Mesothelial cell of epicardium (in vitro differentiated cells): ENCODE results near the gene GATAD2B. TPM values are rescaled to one million over a fixed set of nuclear protein-coding genes. Genes with fewer than 3 reads are reported as not detected.
"Not testable (repeated sequence)": the region's sequence is repeated elsewhere in the genome, so short reads cannot be mapped to it uniquely, and the experiment has no call there.

Experiments
- DNase-seq, 2 experiments: peaks; one replicate each; pipeline ENCODE4 v3.0.0; 2021; ENCODE audit warnings: low spot score in 2 of 2; ENCODE audit not compliant: unreplicated experiment in 2 of 2
- H3K27ac Mint-ChIP-seq: 2 replicates; pipeline ENCODE4 v1.8.0; 2021; ENCODE audit warnings: mixed read lengths
- H3K27me3 Mint-ChIP-seq: 2 replicates; pipeline ENCODE4 v1.8.0; 2021; ENCODE audit warnings: low read depth, mixed read lengths
- H3K36me3 Mint-ChIP-seq: 2 replicates; pipeline ENCODE4 v1.8.0; 2021; ENCODE audit warnings: mixed read lengths
- H3K4me1 Mint-ChIP-seq: 2 replicates; pipeline ENCODE4 v1.8.0; 2021; ENCODE audit warnings: mixed read lengths
- H3K4me3 Mint-ChIP-seq: 2 replicates; pipeline ENCODE4 v1.8.0; 2021; ENCODE audit warnings: mild to moderate bottlenecking, moderate library complexity, mixed read lengths
- H3K9me3 Mint-ChIP-seq: 2 replicates; pipeline ENCODE4 v1.8.0; 2021; ENCODE audit warnings: mixed read lengths
- total RNA-seq: library from RNA; stranded (reverse); gene quantifications from 3 replicates; pipeline ENCODE4 v1.2.1, GENCODE V29; 2021
- TF ChIP-seq, protein P1 (sequence below): fragments of 200-600 bp; sonication (generic); IDR thresholded peaks from one replicate; pipeline ENCODE4 v1.5.0; 2021; ENCODE audit warnings: antibody characterized with exemption; ENCODE audit not compliant: unreplicated experiment

Gene GATAD2B
- total RNA-seq, 1 donor from 2014 or later = 77.3 TPM

DNA sequence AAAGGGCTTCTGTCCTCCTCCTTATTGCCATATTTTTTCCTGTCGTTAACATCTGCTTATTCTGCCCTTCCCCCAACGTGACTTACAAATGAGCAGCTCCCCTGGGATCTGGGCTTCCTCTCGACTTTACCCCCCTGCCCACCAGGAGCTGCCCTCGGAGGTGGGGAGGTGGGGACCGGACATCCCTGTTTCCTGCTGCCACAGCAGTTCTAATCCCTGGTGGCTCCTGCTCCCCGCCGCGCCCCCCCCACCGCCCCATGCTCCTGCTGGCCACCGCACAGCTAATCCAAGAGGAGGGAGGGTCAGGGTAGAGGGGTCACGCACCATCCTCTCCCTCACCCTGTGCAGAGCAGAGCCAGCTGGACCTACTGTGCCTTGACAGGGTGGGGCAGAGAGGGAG lies 152.0 kb downstream of the GATAD2B start:
- H3K4me3 Mint-ChIP-seq = no peak overlapping the region
- no peaks in the 10 kb centered on the region for H3K27me3 Mint-ChIP-seq
- no peak overlapping the region for H3K27ac Mint-ChIP-seq
- H3K36me3 Mint-ChIP-seq = peaks cover 22% of the 10 kb centered on the region
- no peaks in the 10 kb centered on the region for H3K9me3 Mint-ChIP-seq
- TF ChIP-seq, protein P1, sequence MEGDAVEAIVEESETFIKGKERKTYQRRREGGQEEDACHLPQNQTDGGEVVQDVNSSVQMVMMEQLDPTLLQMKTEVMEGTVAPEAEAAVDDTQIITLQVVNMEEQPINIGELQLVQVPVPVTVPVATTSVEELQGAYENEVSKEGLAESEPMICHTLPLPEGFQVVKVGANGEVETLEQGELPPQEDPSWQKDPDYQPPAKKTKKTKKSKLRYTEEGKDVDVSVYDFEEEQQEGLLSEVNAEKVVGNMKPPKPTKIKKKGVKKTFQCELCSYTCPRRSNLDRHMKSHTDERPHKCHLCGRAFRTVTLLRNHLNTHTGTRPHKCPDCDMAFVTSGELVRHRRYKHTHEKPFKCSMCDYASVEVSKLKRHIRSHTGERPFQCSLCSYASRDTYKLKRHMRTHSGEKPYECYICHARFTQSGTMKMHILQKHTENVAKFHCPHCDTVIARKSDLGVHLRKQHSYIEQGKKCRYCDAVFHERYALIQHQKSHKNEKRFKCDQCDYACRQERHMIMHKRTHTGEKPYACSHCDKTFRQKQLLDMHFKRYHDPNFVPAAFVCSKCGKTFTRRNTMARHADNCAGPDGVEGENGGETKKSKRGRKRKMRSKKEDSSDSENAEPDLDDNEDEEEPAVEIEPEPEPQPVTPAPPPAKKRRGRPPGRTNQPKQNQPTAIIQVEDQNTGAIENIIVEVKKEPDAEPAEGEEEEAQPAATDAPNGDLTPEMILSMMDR = no peak
- H3K4me1 Mint-ChIP-seq = peaks cover 8% of the 10 kb centered on the region
- DNase-seq = no peak

DNA sequence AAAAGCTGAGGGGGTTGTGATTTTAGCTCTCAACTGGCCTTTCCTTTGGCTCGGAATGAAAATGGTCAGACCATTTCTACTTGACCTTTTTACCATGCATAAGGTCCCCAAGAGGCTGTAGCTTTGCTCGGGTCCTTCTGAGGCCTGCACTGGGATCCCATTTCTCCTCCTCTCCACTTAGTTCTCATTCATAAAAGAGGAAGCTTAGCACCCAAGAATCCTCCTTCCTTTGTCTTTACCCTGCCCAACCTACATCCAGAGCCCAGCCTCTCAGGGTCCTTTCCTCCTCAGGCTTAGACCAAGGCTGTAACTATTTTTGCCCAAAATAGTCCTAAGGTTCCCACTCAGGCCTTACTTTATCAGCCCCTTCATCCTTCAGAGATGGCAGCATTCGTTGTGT lies 153.6 kb downstream of the GATAD2B start:
- H3K36me3 Mint-ChIP-seq = peaks cover 29% of the 10 kb centered on the region

DNA sequence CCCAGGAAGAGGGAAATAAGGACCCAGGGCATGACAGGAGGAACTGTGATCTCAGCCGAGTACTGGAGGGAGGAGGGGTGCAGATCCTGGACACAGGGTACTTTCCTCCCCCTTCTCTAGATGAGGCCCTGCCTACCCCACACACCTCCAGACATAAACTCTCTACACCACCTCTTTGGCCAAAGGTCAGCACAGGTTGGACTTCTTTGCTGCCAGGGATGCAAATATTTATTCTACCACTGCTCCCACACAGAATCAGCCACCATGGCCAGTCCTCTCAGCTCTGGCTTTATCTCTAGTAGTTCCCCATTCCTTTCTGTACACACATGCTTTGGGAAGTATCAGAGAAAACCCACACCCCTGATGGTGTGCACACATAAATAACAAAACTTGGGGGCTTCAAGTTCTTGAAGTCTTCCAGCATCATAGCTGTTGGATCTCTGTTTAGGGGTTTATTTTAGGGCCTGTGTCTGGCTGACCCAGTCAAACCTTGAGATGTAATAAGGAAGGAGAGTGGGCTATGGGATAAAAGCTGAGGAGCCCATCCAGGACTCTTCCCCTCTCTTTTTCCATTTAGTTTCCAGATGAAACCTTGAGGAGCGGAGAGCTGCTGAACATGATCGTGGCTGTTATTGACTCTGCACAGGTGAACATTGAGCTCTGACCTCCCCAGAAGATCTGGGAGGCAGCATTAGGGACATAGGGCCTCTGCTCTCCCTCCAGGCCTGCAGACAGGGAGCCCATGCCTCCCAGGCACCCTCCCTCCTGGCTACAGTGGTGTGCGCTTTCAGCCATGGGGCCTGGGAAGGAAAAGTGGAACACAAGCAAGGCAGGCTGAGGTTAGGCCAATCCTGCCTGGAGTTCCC lies 154.2 kb downstream of the GATAD2B start:
- no peak overlapping the region for H3K27ac Mint-ChIP-seq
- TF ChIP-seq, protein P1 = no peak
- no peak for DNase-seq
- H3K36me3 Mint-ChIP-seq = peaks cover 29% of the 10 kb centered on the region
- no peaks in the 10 kb centered on the region for H3K27me3 Mint-ChIP-seq
- no peaks in the 10 kb centered on the region for H3K4me1 Mint-ChIP-seq
- H3K4me3 Mint-ChIP-seq = no peak overlapping the region
- no peaks in the 10 kb centered on the region for H3K9me3 Mint-ChIP-seq

More for the DNA sequence above, 153.6 kb downstream of the GATAD2B start:
- TF ChIP-seq, protein P1 = no peak
- H3K4me1 Mint-ChIP-seq = peaks cover 3% of the 10 kb centered on the region
- H3K4me3 Mint-ChIP-seq = no peak overlapping the region
- no peaks in the 10 kb centered on the region for H3K27me3 Mint-ChIP-seq
- no peaks in the 10 kb centered on the region for H3K9me3 Mint-ChIP-seq
- H3K27ac Mint-ChIP-seq = no peak overlapping the region
- no peak for DNase-seq

DNA sequence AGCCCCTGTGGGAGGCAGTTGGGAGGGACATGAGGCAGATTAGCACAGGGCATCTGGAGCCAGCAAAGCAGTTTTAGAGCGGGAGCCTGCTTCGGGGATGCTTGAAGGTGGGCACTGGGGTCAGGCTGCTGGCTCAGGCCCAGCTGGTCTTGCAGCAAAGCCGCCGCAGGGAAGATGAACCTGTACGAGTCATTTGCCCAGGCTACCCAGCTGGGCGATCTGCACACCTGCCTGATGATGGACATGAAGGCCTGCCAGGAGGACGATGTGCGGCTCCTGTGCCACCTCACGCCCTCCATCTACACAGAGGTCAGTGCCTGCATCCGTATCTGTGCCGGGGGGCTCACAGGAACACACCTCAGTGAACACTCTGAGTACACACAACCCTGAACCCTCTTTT lies 155.3 kb downstream of the GATAD2B start:
- DNase-seq = no peak
- H3K36me3 Mint-ChIP-seq = peaks cover 35% of the 10 kb centered on the region
- no peak overlapping the region for H3K4me3 Mint-ChIP-seq
- no peaks in the 10 kb centered on the region for H3K4me1 Mint-ChIP-seq
- TF ChIP-seq, protein P1 = no peak
- no peaks in the 10 kb centered on the region for H3K9me3 Mint-ChIP-seq
- H3K27me3 Mint-ChIP-seq = no peaks in the 10 kb centered on the region
- no peak overlapping the region for H3K27ac Mint-ChIP-seq

DNA sequence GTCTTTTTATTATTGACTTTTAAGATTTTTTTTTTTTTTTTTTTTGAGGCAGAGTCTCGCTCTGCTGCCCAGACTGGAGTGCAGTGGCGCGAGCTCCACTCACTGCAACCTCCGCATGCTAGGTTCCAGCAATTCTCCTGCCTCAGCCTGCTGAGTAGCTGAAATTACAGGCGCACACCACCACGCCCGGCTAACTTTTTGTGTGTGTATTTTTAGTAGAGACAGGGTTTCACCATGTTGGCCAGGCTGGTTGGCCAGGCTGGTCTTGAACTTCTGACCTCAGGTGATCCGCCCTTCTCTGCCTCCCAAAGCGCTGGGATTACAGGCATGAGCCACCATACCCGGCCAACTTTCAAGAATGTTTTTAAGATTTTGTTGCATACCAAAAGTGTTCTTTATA lies 156.1 kb downstream of the GATAD2B start:
- DNase-seq, H3K4me3 Mint-ChIP-seq, H3K9me3 Mint-ChIP-seq, H3K27me3 Mint-ChIP-seq, H3K4me1 Mint-ChIP-seq, H3K27ac Mint-ChIP-seq: not testable (repeated sequence)
- H3K36me3 Mint-ChIP-seq = peaks cover 39% of the 10 kb centered on the region

DNA sequence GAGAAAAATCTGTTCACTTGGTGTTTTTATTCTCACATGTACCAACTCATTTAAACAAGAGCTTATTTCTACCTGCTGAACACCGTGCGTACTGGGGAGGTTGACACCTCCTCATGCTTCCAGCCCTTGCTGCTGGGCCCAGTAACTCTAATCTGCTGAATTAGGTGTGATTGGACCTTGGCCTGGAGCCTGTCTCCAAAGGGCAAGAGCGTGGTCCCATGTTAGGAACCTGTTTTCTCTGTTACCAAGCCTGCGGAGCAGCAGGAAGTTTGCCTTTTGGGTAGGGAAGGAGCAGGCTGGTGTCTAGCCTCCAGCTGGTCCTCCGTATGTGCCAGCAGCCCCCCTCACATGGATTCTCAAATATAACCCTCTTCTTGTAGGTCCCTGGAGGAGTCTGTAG lies 158.5 kb downstream of the GATAD2B start:
- Mint-ChIP-seq H3K27ac (no peak overlapping the region), H3K4me3 (no peak overlapping the region), H3K9me3 (no peaks in the 10 kb centered on the region), H3K36me3 (peaks cover 42% of the 10 kb centered on the region), H3K4me1 (no peaks in the 10 kb centered on the region), H3K27me3 (no peaks in the 10 kb centered on the region)
- TF ChIP-seq, protein P1 = no peak
- DNase-seq = no peak
